HL-60 (cell line): Measurements from ENCODE around the gene SORBS2.

Experiments used
- CTCF ChIP-seq: IDR thresholded peaks from one replicate; pipeline ENCODE4 v1.5.1; 2011; ENCODE audit warnings: low read length, control low read depth, inconsistent platforms; ENCODE audit not compliant: insufficient read depth
- REST ChIP-seq: IDR thresholded peaks from 2 replicates; pipeline ENCODE4 v1.6.1; 2012; ENCODE audit warnings: low read depth; ENCODE audit not compliant: insufficient replicate concordance

- no peak for TF ChIP-seq CTCF
- no peak for TF ChIP-seq REST
Measured at GRCh38 chr4:185591679-185592141, 220.3 kb downstream of the SORBS2 start.
